Activated T-cell treated with anti-CD3 and anti-CD28 coated beads, Interleukin-2, amount 50 U/mL, for 24 hours (primary cell): ENCODE results near the gene ASB18.
A peak's percentile ranks its signal among the peaks of the same experiment; 100 is the strongest.

ENCODE experiments used
- DNase-seq: peaks from one replicate; pipeline ENCODE4 v3.0.0-alpha.2; 2020
- H3K27ac Mint-ChIP-seq: 2 replicates; pipeline ENCODE4 v1.8.0; 2020; ENCODE audit warnings: mild to moderate bottlenecking, mixed read lengths
- H3K27me3 Mint-ChIP-seq: 2 replicates; pipeline ENCODE4 v1.8.0; 2020; ENCODE audit warnings: mixed read lengths
- H3K36me3 Mint-ChIP-seq: 2 replicates; pipeline ENCODE4 v1.8.0; 2020; ENCODE audit warnings: low read depth, mixed read lengths
- H3K4me1 Mint-ChIP-seq: 2 replicates; pipeline ENCODE4 v1.8.0; 2020; ENCODE audit warnings: low read depth, mixed read lengths
- H3K4me3 Mint-ChIP-seq: 2 replicates; pipeline ENCODE4 v1.8.0; 2020; ENCODE audit warnings: mild to moderate bottlenecking, moderate library complexity, mixed read lengths
- H3K9me3 Mint-ChIP-seq: 2 replicates; pipeline ENCODE4 v1.8.0; 2020; ENCODE audit warnings: mixed read lengths

Gene ASB18

DNA sequence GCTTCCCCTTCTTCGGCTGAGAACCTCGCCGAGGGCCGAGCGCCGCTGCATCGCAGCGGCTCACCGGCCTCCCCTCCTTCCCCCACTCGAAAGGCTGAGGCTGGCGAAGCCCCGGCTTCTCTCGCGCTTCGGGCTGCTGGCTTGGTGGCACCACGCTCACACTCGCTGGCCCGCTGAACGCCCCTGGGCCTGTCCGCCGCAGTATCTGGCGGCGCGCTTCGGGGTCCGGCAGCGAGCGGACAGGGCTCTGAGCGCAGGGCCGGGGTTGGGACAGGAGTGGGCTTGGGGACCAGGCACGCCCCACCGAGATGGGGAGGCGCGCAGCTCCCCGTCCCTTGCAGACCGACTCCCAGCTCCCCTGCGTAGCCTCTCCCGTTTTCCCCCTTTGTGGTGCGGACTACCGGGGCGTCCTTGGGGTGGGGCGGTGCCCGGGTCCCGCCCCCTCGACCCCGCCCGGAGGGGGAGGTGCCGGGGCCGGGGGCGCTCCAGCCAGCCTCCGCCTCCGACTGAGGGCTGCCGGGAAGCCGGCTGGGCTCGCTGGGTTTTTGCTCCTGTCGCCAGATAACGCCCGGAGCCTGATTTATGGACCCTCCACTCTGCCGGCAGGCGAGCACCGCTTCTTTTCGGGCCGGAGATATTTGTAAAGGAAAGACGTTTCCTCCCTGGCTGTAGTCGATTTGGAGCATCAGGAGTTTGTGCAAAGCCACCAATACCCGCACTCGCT, 99.8 kb downstream of the ASB18 start:
- H3K27ac Mint-ChIP-seq: peak overlapping the region; percentile 80
- peaks cover 64% of the 10 kb centered on the region for H3K27me3 Mint-ChIP-seq
- no peak for DNase-seq
- H3K4me1 Mint-ChIP-seq: peaks cover 18% of the 10 kb centered on the region
- no peaks in the 10 kb centered on the region for H3K9me3 Mint-ChIP-seq
- no peaks in the 10 kb centered on the region for H3K36me3 Mint-ChIP-seq
- no peak overlapping the region for H3K4me3 Mint-ChIP-seq

DNA sequence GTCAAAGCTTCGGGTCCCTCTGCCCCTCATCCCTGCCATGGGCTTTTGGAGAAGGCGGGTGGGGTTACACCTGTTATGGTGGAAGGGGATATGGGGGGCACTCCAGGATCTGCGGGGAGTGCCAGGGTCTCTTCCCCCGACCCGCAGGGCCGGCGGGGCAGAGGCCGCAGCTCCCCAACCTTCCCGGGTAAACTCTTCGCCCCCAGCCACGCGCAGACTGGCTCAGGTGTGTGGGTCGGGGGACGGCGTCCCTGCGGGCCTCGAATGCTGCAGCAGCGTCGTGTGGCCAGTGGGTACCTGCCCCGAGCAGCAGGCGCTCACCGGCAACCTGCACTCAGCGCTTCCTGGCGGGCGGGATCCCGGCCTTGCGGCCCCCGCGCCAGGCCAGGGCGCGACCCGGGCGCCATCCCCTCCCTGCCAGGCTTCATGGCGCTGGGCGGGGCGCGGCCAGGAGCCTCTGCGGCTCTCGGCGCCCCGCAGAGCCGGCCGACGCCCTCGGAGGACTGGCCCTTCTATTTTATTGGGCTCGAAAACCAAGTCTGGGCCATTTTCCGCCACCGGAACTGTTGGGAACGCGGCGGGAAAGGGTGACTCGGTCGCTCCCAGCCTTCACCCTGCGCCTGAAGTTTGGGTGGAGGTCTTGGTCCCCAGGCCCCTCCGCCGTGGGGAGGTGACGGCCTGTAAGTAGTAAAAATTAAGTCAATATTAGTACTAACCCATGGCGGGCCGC, 100.6 kb downstream of the ASB18 start:
- H3K4me3 Mint-ChIP-seq: no peak overlapping the region
- no peak overlapping the region for H3K27ac Mint-ChIP-seq
- DNase-seq: no peak
- H3K9me3 Mint-ChIP-seq: no peaks in the 10 kb centered on the region
- no peaks in the 10 kb centered on the region for H3K36me3 Mint-ChIP-seq
- peaks cover 14% of the 10 kb centered on the region for H3K4me1 Mint-ChIP-seq
- peaks cover 65% of the 10 kb centered on the region for H3K27me3 Mint-ChIP-seq

DNA sequence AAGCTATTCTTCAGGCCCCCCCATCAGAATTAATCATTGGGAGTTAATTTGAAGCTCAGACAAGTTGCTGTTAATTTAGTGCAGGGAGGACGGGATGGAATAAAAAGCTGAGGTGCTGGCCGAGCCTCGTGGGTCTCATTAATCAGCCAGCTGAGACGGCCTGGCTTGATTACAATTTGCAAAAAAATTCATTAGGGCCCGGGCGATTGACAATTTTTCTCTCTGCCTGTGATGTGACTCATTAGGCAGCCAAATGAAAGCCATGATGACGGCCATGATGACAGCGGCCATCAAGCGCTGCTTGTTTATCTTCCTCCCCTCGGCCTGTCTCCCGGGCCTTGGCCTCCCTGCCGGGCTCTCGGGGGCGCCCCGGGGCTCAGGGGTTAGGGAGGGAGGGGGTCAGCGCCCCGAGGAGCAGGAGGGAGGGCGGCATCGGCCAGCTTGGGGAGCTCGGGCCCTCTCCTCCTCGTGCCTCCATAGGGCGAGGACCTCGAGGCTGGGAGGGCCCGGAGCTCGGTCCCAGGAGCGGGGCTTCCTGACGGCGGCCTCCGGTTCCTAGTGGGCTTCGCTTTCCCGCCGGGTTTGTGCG, 101.2 kb downstream of the ASB18 start:
- Mint-ChIP-seq H3K4me3 (no peak overlapping the region), H3K9me3 (no peaks in the 10 kb centered on the region), H3K27ac (no peak overlapping the region), H3K4me1 (peaks cover 14% of the 10 kb centered on the region), H3K27me3 (peaks cover 71% of the 10 kb centered on the region), H3K36me3 (no peaks in the 10 kb centered on the region)
- DNase-seq: no peak

DNA sequence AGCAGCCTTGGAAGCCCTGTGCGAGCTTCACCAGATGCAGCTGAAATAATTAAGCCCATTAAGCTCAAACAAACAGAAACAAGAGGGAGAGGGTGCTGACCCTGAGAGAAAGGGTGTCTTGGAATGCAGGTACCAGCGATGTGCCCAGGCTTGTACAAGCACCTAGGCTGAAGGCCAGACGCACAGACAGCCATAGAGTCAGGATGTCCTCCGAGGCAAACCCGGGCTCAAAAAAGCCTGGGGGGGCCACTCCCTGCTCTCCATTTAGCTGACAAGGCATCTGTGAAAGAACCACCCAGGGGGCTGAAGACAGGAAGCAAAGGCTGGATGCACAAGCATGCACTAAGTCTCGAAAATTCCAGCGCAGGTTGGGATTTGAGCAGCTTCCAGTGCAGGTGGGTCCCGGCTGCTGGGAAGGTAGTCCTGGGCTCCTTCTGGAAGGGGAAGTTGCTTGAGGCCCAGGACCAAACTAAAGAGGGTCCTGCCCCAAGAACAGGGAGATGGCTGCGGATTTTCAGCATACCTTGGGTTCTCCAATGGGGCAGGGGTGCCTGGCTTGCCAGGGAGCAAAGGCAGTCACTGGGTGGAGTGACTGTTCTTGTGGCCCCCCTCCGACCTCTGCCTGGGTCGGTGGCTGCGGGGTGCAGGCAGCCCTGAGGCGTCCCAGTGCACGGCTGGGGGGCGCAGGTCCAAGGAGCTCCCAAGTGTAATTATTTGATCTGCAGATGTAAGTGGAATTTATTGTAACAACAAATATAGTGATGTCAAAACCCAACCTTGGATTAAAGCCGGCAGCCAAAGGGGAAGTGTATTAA, 102.0 kb downstream of the ASB18 start:
- no peak for DNase-seq
- Mint-ChIP-seq H3K4me3 (no peak overlapping the region), H3K27ac (no peak overlapping the region), H3K9me3 (no peaks in the 10 kb centered on the region), H3K4me1 (peaks cover 14% of the 10 kb centered on the region), H3K36me3 (no peaks in the 10 kb centered on the region), H3K27me3 (peaks cover 79% of the 10 kb centered on the region)

DNA sequence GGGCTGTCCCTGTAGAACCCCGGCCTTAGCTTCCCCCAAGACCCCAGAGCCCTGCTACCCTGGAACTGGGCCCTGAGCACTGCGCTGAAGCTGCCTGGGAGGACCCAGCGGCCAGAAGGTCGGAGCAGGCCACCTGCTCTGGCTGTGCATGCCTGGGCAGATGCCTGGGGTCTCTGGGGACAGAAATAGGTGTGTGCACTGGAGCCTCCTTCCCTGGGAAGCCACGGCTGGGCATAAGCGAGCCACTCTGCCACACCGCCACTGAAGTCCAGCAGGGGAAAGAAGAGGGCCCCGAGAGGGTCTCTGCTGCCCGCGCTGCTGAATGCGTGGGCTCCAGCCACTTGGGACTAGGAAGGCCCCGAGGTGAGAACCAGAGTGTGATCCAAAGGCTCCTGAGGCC, 102.7 kb downstream of the ASB18 start:
- H3K4me3 Mint-ChIP-seq: no peak overlapping the region
- H3K4me1 Mint-ChIP-seq: peaks cover 10% of the 10 kb centered on the region
- H3K9me3 Mint-ChIP-seq: no peaks in the 10 kb centered on the region
- DNase-seq: no peak
- no peaks in the 10 kb centered on the region for H3K36me3 Mint-ChIP-seq
- no peak overlapping the region for H3K27ac Mint-ChIP-seq
- peaks cover 81% of the 10 kb centered on the region for H3K27me3 Mint-ChIP-seq

DNA sequence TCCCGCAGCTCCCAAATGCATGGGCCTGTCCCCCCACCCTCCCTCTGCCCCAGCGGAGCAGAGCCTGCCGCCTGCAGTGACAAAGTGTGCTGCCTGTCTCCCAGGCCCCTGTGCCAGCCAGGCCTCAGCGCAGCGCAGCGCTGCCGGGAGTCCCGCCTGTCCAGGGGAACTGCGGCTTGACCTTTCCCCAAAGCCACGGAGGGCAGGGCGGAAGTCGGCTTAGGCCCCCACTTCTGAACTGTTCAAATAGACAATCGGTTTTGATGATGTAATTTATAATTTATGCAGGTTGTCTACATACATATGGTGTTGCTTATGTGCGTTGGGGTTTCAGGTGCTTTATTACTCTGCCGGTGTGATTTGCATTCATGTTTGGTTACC, 103.1 kb downstream of the ASB18 start:
- Mint-ChIP-seq H3K4me3 (no peak overlapping the region), H3K27me3 (peaks cover 80% of the 10 kb centered on the region), H3K9me3 (no peaks in the 10 kb centered on the region), H3K27ac (no peak overlapping the region), H3K36me3 (no peaks in the 10 kb centered on the region), H3K4me1 (peaks cover 5% of the 10 kb centered on the region)
- no peak for DNase-seq

DNA sequence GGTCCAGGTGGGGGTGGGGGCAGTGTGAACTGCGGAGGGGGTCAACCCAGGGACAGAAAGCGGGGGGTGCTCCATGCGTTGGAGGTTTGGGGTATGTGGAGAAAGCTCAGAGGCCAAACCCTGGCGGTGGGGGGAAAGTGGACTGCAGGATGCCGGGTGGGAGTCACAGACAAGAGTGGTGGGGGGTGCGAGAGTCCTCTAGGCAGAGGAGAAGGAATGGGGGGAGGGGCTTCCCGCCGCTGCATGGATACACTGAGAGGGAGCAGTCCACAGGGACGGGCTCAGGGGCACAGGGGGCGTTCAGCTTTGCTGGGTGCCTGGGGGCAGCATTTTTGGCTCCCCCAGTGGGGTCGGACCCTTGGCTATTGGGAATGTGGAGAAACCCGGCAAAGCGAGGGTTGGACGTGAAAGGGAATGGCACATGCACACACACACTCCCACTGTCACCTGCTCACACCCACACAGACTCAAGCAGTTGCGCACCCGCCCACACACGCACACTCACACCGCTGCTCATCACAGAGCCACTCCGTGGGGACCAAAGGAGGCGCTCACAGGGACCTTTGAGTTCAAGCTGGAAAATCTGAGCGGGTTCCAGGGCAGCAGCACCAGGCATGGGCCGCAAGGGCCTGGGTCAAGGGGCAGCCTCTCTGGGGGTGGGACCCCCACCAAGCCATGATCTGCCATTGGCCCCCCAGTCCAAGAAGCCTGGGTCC, 103.7 kb downstream of the ASB18 start:
- Mint-ChIP-seq H3K27me3 (peaks cover 76% of the 10 kb centered on the region), H3K27ac (no peak overlapping the region), H3K36me3 (no peaks in the 10 kb centered on the region), H3K9me3 (no peaks in the 10 kb centered on the region), H3K4me1 (peaks cover 5% of the 10 kb centered on the region), H3K4me3 (no peak overlapping the region)
- DNase-seq: no peak

DNA sequence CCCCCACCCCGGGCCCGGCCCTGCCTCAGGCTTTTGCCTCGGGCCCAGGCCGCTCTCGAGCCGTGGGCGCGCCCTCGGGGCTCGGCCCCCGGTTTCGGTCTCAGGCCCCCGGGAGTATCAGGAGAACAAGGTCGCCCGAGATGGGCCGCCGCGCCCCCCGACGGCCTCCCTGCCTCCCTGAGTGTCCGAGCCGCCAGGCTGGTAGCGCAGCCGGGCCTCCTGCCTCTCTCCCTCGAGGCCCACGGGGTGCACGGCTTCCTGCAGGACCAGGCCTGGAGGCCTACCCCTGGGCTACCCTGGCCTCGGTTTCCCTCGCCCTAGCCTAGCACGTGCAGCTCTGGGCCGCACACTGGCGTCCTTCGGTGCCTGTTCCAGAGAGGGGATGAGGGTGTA, 104.4 kb downstream of the ASB18 start:
- Mint-ChIP-seq H3K27me3 (peaks cover 76% of the 10 kb centered on the region), H3K9me3 (no peaks in the 10 kb centered on the region), H3K27ac (no peak overlapping the region), H3K36me3 (no peaks in the 10 kb centered on the region), H3K4me3 (no peak overlapping the region), H3K4me1 (peaks cover 4% of the 10 kb centered on the region)
- DNase-seq: no peak

DNA sequence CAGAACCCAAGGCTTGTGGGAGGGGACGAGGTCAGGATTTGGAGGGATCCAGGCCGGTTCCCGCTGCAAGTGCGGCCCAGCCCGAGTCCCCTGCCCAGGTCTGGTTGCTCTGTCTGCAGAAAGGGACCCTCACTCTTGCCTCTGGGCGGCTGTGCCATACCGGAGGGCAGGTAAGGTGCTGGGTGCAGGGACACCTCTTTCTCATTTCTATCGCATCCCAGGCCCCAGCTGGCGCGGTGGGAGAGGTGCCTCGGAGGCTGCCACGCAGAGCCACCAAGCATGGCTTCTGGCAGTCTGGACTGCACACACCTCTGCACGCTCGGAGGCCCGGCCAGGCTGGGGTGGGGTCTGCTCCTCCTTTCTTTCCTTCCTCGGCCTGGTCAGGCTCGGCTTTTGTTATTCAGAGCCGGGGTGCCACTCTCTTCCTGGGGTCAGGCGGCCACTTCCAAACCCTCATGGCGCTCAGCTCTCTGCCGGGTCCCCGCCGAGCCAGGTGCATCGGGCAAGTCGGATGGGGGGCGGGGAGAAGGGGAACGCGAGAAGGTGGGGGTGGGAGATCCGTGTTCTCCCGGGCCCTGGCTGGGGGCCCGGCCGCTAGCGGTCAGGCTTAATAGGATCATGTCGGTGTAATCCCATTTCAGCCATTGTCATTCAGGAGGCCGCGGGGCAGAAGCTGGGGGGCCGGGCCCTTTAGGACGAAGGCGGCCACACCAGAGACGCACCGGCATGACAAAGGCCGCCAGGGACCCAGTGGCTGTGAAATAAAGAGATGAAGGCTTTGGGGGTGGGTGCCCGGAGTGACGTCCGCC, 105.0 kb downstream of the ASB18 start:
- Mint-ChIP-seq H3K27ac (no peak overlapping the region), H3K36me3 (no peaks in the 10 kb centered on the region), H3K9me3 (peaks cover 4% of the 10 kb centered on the region), H3K27me3 (peaks cover 79% of the 10 kb centered on the region), H3K4me1 (peaks cover 3% of the 10 kb centered on the region), H3K4me3 (no peak overlapping the region)
- DNase-seq: no peak

DNA sequence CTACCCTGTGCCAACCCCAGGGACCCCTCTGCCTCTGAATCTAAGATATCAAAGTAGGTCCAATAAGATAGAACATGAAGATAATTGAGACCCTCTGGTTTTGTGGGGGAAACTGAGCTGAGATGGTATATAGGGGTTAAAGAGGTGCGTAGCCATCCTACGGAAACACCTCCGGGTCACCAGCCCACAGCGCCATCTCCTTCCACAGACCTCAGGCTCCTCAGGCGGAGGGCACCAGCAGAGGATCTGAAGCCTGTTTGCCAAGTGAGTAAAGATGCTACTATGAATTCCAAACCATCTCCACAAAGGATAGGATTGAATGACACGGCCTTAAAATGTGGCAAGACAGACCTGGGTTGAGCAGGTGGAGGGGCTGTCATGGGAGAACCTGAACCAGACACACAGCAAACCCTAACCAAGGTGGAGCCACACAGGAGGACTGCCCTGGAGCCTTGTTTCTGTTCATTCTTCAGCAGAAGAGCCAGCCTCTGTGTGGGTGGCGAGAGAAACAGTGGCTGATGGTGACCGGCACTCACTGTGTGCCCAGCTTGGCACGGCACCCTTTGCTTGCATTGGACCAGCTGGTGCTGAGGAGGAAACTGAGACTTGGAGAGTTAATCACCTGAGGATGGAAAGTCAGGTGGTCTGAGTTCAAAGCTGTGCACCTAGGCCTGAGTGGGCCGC, 106.2 kb downstream of the ASB18 start:
- Mint-ChIP-seq H3K36me3 (no peaks in the 10 kb centered on the region), H3K27ac (no peak overlapping the region), H3K27me3 (peaks cover 82% of the 10 kb centered on the region), H3K4me1 (peaks cover 3% of the 10 kb centered on the region), H3K4me3 (no peak overlapping the region), H3K9me3 (peaks cover 10% of the 10 kb centered on the region)
- no peak for DNase-seq

DNA sequence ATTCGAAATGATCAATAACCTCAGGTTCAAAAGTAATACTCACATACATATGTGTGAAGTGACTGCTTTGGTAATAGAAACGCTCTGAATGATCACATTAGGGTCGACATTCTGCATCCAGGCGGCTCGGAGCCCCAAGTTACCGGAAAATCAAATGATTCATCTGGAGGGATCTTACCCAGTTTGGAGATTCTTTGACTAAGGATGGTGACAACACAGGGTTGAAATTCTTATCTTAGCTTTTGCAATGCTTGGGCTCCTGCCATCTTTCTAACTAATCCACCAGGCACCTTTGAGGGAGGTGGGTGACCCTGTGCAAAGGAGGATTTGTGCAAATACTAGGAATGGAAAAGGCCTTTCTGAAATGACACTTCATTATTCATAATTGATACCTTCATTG, 106.8 kb downstream of the ASB18 start:
- Mint-ChIP-seq H3K9me3 (peaks cover 15% of the 10 kb centered on the region), H3K36me3 (no peaks in the 10 kb centered on the region), H3K4me3 (no peak overlapping the region), H3K27me3 (peaks cover 76% of the 10 kb centered on the region), H3K27ac (no peak overlapping the region), H3K4me1 (no peaks in the 10 kb centered on the region)
- DNase-seq: no peak

DNA sequence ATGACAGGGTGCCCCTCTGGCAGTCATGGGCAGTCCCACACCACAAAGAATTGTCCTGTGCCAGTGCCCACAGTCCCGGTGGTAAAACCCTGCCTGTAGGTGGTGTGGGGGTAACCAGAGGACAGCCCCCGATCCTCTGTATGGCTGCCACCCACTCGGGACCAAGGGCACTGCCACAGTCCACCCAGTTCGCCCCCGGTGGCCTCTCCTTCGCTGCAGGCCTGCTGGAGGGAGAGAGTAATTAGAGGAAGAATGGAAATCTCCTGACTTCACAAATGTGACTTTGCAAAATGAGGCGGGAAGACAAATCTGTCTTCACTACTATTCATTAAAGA, 107.4 kb downstream of the ASB18 start:
- no peak overlapping the region for H3K4me3 Mint-ChIP-seq
- no peaks in the 10 kb centered on the region for H3K36me3 Mint-ChIP-seq
- peaks cover 71% of the 10 kb centered on the region for H3K27me3 Mint-ChIP-seq
- no peak overlapping the region for H3K27ac Mint-ChIP-seq
- DNase-seq: no peak
- no peaks in the 10 kb centered on the region for H3K4me1 Mint-ChIP-seq
- peaks cover 17% of the 10 kb centered on the region for H3K9me3 Mint-ChIP-seq

DNA sequence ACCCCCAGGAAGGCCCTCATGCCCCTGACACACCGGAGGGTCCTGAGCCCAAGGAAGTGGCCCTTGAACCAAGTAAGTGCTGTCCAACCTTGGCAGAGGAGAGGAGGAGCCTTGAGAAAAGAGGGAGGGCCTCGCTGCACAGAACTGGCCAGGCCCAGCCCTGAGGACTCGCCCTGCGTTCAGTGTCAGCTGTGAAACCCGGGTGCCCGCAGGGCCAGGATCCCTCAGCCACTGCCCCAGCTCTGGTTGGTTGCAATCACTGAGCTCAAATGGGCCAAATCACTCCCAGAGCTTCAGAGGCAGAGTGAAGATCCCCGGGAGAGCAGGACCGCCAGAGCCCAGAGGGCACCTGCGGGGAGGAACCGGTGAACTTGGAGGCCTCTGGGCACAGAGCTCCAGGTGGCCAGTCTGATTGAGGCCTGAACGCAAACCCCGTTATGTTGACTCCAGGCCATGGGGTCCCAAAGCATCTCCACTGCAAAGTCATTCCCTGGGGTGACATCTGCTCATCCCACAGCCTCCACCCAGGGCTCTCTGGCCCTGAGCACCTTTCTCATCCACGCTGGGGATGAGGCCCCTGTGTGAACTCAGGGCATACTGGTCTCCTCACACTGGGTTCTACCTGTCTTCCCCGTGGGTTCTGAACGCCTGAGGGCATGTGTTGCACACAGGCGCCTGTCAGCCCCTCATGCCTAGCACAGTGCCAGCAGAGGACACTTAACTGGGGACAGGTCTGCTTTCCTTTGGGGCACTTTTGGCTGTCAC, 107.9 kb downstream of the ASB18 start:
- H3K4me3 Mint-ChIP-seq: no peak overlapping the region
- no peaks in the 10 kb centered on the region for H3K36me3 Mint-ChIP-seq
- no peak overlapping the region for H3K27ac Mint-ChIP-seq
- peaks cover 17% of the 10 kb centered on the region for H3K9me3 Mint-ChIP-seq
- H3K4me1 Mint-ChIP-seq: no peaks in the 10 kb centered on the region
- H3K27me3 Mint-ChIP-seq: peaks cover 65% of the 10 kb centered on the region
- DNase-seq: no peak
